HG02885 (cell line): ENCODE data around the gene MAL.
"Not testable (repeated sequence)": the region's sequence is repeated elsewhere in the genome, so short reads cannot be mapped to it uniquely, and the experiment has no call there.

Experiments
- ATAC-seq: cut with Tn5 transposase; IDR thresholded peaks from one replicate; pipeline ENCODE4 v1.9.1; 2021; ENCODE audit warnings: mild to moderate bottlenecking; ENCODE audit not compliant: unreplicated experiment, poor library complexity

Gene MAL

GRCh38 chr2:95031076-95031725, 5.7 kb downstream of the MAL start:
- ATAC-seq, result no peak

- ATAC-seq, result no peak
Measured at GRCh38 chr2:95031726-95032116, 6.2 kb downstream of the MAL start.

DNA sequence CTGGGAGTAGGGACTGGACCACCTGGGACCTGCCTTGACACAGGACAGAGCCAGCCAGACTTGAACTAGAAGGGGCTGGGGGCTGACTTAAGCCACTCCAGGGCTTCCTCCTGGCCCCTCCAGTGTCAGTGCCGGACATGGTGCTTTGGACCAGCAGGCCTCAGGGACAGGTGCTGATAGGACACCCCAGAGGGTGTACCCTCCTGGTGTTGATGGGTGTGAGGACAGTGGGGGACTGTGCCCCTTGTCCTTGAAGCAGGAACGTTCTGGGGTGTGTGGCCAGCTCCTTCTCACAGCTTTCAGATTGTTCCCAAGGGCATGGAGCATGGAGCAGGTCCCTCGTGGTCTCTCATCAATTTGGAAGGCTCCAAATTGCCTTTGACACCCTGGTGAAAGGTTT, 6.8 kb downstream of the MAL start:
- no peak for ATAC-seq

- no peak for ATAC-seq
Measured at GRCh38 chr2:95032868-95033603, 7.5 kb downstream of the MAL start.

DNA sequence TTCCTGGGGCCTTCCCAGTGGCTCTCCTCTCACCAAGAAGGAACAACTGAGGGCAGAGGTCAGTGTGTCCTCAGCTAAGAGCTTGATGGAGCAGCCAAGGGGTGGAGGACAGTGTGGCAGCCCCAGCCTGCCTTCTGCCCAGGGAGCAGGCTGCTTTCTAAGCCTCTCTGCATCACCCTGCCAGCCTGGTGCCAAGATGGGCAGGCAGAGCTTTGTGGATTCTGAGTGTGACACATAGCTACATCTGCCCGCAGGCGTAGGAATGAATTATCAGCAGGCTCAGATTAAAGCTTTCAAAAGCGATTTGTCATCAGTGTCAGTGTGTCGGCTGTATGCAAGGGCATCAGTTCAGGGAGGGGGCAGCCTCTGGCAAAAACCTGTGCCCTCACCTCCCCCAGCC, 8.7 kb downstream of the MAL start:
- ATAC-seq, result no peak

GRCh38 chr2:95034818-95035217, 9.3 kb downstream of the MAL start:
- ATAC-seq, result no peak

DNA sequence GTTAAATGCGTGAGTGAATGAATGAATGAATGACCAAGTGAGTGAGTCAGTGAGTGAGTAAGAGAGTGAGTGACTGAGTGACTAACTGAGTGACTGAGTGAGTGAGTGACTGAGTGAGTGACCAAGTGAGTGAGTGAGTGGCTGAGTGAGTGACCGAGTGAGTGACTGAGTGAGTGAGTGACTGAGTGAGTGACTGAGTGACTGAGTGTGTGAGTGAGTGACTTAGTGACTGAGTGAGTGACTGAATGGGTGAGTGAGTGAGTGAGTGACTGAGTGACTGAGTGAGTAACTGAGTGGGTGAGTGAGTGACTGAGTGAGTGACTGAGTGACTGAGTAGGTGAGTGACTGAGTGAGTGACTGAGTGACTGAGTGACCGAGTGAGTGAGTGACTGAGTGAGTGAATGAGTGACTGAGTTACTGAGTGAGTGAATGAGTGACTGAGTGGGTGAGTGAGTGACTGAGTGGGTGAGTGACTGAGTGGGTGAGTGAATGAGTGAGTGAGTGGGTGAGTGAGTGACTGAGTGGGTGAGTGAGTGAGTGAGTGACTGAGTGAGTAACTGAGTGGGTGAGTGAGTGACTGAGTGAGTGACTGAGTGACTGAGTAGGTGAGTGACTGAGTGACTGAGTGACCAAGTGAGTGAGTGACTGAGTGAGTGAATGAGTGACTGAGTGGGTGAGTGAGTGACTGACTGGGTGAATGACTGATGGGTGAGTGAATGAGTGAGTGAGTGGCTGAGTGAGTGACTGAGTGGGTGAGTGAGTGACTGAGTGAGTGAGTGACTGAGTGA, 11.3 kb downstream of the MAL start:
- ATAC-seq, result no peak

- no peak for ATAC-seq
Measured at GRCh38 chr2:95037384-95037839, 11.9 kb downstream of the MAL start.

GRCh38 chr2:95037841-95038585, 12.5 kb downstream of the MAL start:
- ATAC-seq, result not testable (repeated sequence)

DNA sequence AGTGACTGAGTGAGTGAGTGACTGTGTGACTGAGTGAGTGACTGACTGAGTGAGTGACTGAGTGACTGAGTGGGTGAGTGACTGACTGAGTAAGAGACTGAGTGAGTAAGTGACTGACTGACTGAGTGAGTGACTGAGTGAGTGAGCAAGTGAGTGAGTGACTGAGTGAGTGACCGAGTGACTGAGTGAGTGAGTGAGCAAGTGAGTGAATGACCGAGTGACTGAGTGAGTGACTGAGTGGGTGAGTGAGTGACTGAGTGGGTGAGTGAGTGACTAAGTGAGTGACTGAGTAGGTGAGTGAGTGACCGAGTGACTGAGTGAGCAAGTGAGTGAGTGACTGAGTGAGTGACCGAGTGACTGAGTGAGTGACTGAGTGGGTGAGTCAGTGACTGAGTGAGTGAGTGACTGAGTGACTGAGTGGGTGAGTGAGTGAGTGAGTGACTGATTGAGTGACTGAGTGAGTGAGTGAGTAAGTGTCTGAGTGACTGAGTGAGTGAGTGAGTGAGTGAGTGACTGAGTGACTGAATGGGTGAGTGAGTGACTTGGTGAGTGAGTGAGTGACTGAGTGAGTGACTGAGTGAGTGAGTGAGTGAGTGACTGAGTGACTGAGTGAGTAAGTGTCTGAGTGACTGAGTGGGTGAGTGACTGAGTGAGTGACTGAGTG, 13.3 kb downstream of the MAL start:
- ATAC-seq, result no peak

DNA sequence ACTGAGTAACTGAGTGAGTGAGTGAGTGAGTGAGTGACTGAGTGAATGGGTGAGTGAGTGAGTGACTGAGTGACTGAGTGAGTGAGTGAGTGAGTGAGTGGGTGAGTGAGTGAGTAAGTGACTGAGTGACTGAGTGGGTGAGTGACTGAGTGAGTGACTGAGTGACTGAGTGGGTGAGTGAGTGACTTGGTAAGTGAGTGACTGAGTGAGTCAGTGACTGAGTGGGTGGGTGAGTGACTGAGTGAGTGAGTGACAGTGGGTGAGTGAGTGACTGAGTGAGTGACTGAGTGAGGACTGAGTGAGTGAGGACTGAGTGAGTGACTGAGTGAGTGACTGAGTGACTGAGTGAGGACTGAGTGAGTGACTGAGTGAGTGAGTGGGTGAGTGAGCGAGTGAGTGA, 13.9 kb downstream of the MAL start:
- no peak for ATAC-seq

DNA sequence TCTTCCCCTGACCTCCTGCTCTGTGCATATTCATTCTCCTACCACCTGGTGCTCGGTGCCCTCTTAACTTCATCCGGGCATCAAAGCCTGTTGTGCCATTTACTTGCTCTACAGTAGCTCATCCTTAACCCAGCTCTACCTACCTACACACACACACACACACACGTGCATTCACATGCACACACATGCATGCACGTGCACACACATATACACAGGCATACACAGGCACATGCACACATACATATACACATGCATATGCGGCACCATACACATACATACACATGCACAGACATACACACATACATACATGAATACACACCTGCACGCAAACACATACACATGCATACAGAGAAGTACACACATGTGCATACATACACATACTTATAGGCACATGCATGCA, 14.5 kb downstream of the MAL start:
- no peak for ATAC-seq

DNA sequence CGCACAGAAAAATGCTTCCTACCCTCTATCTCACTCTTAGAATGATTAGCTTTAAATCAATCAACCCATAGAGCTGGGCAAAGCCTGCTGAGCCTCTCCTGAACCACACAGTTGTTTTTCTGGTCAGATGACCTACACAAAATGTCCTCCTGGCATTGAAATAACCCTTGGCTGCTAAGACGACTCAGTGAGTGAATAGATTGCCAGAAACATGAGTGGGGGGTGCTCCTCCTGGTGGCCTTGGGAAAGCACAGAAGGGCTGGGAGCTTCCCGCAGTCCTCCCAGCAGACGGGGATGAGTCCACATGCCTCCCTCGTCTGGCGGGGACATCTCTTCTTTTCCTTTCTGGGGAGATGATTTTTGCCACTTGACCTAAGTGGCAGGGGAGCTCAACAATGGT, 14.9 kb downstream of the MAL start:
- ATAC-seq, result no peak

DNA sequence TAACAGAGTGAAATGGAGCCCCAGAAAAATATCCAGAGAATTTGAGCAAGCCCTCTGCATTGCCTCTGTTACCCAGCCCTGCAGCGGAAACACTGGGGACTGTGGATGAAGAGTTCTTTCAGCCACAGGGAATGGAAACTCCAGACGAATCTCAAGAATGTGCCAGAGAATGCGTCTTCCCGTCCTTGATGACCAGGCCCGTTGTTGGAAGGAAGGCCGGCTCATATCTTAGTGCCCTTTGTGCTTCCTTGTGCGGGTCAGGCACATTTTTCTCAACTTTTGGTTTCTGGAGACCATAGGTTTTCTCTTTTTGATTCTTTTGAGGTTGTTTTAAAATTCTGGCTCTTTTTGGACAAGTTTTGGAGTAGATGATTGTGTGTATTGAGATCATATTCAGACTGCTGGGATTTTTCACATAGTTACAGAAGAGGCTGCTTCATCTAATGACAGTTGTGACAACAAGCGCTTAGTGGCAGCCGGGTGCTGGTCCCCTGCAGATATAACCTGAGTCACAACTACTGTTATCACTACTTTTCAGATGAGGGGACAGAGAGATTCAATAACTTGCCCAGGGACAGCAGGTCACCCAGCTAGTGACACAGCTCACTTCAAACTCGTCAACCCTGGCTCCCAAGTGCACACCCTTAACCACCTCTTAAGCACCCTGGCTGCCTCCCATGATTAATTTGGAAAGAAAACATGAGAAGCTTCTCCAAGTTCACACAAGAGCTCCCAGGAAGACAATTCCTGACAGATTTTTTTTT, 15.7 kb downstream of the MAL start:
- peak; percentile 32 for ATAC-seq

GRCh38 chr2:95041824-95042442, 16.4 kb downstream of the MAL start:
- peak; percentile 54 for ATAC-seq

- peak; percentile 20 for ATAC-seq
Measured at GRCh38 chr2:95042472-95043271, 17.2 kb downstream of the MAL start.

GRCh38 chr2:95043300-95044093, 18.0 kb downstream of the MAL start:
- peak; percentile 51 for ATAC-seq
